ENCODE data around the gene DDRGK1. TPM values are rescaled to one million over a fixed set of nuclear protein-coding genes. Genes with fewer than 3 reads are reported as not detected.
"Not testable (repeated sequence)": the region's sequence is repeated elsewhere in the genome, so short reads cannot be mapped to it uniquely, and the experiment has no call there.

Gene DDRGK1
- total RNA-seq, 2 donors from 2014 or later, result 60.9 to 90.9 TPM

DNA sequence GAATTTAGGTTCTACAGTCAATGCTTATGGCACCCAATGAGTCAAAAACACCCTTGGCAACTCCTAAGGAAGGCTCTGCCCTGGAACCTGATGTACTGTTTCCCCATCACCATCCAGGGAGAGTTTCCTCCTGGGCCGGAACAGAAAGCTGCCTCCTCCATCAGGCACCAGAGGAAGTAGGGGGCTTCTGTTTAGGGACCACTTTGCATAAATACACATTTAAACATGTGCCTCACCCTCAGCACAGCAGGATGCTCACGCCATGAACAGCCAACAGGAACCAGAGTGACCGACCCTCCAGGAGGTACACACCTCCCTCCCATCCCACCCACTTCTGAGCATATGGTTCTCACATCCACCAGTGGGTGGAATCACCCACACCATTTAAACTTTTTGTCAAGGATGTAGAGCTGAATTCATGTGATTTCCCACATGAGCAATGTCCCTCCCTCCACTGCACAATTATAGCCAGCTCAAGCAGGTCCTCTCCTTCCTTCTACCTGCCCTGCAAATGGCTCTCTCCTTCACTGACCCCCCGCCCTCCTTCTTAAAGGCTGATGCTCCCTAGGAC, 14.8 kb downstream of the DDRGK1 start:
- TF ChIP-seq, protein P1, sequence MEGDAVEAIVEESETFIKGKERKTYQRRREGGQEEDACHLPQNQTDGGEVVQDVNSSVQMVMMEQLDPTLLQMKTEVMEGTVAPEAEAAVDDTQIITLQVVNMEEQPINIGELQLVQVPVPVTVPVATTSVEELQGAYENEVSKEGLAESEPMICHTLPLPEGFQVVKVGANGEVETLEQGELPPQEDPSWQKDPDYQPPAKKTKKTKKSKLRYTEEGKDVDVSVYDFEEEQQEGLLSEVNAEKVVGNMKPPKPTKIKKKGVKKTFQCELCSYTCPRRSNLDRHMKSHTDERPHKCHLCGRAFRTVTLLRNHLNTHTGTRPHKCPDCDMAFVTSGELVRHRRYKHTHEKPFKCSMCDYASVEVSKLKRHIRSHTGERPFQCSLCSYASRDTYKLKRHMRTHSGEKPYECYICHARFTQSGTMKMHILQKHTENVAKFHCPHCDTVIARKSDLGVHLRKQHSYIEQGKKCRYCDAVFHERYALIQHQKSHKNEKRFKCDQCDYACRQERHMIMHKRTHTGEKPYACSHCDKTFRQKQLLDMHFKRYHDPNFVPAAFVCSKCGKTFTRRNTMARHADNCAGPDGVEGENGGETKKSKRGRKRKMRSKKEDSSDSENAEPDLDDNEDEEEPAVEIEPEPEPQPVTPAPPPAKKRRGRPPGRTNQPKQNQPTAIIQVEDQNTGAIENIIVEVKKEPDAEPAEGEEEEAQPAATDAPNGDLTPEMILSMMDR (IDR thresholded peaks at IDR 0.05), result no peak
- H3K27ac ChIP-seq, result no peak overlapping the region
- no peaks in the 10 kb centered on the region for H3K9me3 ChIP-seq
- H3K4me3 ChIP-seq, result no peak overlapping the region
- H3K36me3 ChIP-seq, result peaks cover 53% of the 10 kb centered on the region
- ATAC-seq (ENCODE audit: insufficient number of reproducible peaks, low FRiP score, low read depth) (no peak), DNase-seq (ENCODE audit: low spot score) (no peak)
- no peaks in the 10 kb centered on the region for H3K27me3 ChIP-seq (replicated peaks; ENCODE audit: insufficient read depth)
- no peaks in the 10 kb centered on the region for H3K4me1 ChIP-seq (ENCODE audit: control insufficient read depth in 1 of 2, low read depth in 2 of 2)

DNA sequence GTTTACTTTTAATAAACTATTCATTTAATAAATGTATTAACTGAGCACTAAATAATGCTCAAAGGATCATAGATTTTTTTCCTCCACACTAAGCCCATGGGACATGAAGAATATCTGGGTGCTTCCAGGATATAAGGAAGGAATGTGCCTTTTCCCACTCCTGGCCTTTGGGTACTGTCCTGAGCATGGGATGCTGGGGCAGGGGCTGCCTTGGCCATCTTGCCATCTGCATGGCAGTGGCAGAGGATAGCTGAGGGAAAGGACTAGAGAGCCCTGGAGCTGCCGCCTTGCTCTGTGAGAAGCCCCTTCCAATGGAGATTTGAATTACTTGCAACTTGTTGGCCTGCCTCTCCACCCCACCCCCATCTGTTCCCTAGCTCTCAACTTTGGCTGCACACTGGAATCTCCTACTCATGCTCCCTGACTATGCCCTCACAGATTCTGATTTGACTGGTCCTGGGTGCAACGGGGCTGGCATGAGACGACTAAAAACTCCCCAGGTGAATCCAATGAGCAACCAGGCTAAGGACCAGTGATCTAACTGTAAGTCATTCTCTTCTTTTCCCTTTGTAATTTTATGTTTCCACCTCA, 15.6 kb downstream of the DDRGK1 start:
- ATAC-seq (ENCODE audit: insufficient number of reproducible peaks, low FRiP score, low read depth), result no peak

DNA sequence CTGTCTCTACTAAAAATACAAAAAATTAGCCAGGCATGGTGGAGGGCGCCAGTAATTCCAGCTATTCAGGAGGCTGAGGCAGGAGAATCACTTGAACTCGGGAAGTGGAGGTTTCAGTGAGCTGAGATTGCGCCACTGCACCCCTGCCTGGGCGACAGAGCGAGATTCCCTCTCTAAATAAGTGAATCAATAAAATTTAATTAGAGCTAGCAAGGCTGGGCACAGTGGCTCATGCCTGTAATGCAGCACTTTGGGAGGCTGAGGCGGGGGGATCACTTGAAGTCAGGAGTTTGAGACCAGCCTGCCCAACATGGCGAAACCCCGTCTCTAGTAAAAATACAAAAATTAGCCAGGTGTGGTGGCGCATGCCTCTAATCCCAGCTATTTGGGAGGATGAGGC, 16.6 kb downstream of the DDRGK1 start:
- peaks cover 36% of the 10 kb centered on the region for H3K36me3 ChIP-seq
- DNase-seq (ENCODE audit: low spot score); H3K9me3 ChIP-seq; H3K27ac ChIP-seq; H3K4me3 ChIP-seq; H3K27me3 ChIP-seq (replicated peaks; ENCODE audit: insufficient read depth); ATAC-seq (ENCODE audit: insufficient number of reproducible peaks, low FRiP score, low read depth); H3K4me1 ChIP-seq (ENCODE audit: control insufficient read depth in 1 of 2, low read depth in 2 of 2): not testable (repeated sequence)

More for the DNA sequence above, 15.6 kb downstream of the DDRGK1 start:
- no peaks in the 10 kb centered on the region for H3K27me3 ChIP-seq (replicated peaks; ENCODE audit: insufficient read depth)
- no peak overlapping the region for H3K4me3 ChIP-seq
- H3K9me3 ChIP-seq, result no peaks in the 10 kb centered on the region
- H3K27ac ChIP-seq, result no peak overlapping the region
- no peak for DNase-seq (ENCODE audit: low spot score)
- TF ChIP-seq, protein P1 (IDR thresholded peaks at IDR 0.05), result no peak
- no peaks in the 10 kb centered on the region for H3K4me1 ChIP-seq (ENCODE audit: control insufficient read depth in 1 of 2, low read depth in 2 of 2)
- peaks cover 46% of the 10 kb centered on the region for H3K36me3 ChIP-seq

DNA sequence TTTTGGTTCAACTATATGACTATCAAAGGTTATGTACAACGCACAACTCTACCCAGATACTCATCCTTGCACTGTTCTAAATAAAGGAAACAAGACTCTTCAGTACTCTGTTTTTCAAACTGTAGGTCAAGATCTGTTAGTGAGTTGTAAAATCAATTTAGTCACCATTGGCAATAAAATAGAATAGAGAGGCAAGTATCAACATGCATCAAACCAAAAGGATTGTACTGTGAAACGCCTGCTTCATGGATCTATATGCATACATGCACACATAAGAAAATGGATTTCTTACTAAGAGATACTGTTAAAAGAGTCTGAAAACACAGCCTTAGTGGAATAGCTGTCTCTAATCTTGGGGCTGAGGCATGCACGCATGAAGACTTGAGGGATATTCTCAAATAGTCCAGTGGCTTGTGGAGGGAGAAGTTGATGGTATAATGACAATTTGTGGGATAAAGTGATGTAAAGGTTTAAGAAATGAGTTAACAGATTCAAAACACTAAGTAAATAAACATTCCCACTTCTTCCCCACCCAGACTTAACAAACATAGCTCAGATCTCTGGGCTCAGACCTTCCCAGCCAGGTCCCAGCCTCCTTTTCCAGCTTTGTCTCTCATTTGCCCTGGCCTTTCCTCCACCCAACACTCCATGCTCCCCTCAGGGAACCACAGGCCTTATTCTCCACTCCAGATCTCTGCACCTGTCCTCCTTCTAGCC, 20.4 kb downstream of the DDRGK1 start:
- ATAC-seq (ENCODE audit: insufficient number of reproducible peaks, low FRiP score, low read depth) (no peak), DNase-seq (ENCODE audit: low spot score) (no peak)
- TF ChIP-seq, protein P1 (IDR thresholded peaks at IDR 0.05), result no peak
- Histone ChIP-seq H3K27me3 (replicated peaks; ENCODE audit: insufficient read depth) (no peaks in the 10 kb centered on the region), H3K27ac (no peak overlapping the region), H3K4me1 (ENCODE audit: control insufficient read depth in 1 of 2, low read depth in 2 of 2) (no peaks in the 10 kb centered on the region), H3K36me3 (peaks cover 3% of the 10 kb centered on the region), H3K4me3 (no peak overlapping the region), H3K9me3 (no peaks in the 10 kb centered on the region)

DNA sequence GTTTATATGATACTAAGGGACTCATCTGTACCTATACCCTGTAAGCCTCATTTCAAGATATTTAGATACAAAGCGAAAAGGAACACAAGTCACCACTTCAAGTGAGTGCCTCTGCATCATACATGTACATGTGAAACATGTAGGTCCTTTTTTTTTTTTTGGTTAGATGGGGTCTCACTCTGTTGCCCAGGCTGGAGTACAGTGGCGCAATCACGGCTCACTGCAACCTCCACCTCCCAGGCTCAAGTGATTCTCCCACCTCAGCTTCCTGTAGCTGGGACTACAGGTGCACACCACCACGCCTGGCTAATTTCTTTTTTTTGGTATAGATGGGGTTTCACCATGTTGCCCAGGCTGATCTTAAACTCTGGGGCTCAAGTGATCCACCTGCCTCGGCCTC, 22.1 kb downstream of the DDRGK1 start:
- ATAC-seq (ENCODE audit: insufficient number of reproducible peaks, low FRiP score, low read depth); H3K4me1 ChIP-seq (ENCODE audit: control insufficient read depth in 1 of 2, low read depth in 2 of 2); H3K36me3 ChIP-seq; H3K4me3 ChIP-seq; H3K9me3 ChIP-seq; DNase-seq (ENCODE audit: low spot score); H3K27me3 ChIP-seq (replicated peaks; ENCODE audit: insufficient read depth); H3K27ac ChIP-seq: not testable (repeated sequence)

DNA sequence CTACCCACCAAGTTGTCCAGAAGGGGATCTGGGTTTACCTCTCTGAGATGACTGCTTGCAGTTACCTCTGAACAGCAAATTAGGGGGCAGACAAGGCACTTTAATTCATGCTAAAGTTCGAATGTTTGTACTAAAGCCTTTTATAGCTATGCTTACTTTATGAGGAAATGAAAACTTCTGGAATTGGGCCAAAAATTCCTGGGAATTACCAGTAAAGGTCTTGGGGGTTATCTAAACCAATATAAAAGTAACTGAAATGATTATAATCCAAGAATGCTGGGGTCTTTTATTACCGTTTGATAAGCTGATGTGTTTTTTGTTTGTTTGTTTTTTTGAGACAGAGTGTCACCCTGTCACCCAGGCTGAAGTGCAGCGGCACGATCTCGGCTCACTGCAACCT, 23.2 kb downstream of the DDRGK1 start:
- ATAC-seq (ENCODE audit: insufficient number of reproducible peaks, low FRiP score, low read depth), result no peak
- Histone ChIP-seq H3K9me3 (no peaks in the 10 kb centered on the region), H3K36me3 (peaks cover 3% of the 10 kb centered on the region), H3K4me1 (ENCODE audit: control insufficient read depth in 1 of 2, low read depth in 2 of 2) (no peaks in the 10 kb centered on the region), H3K27ac (no peak overlapping the region), H3K4me3 (no peak overlapping the region), H3K27me3 (replicated peaks; ENCODE audit: insufficient read depth) (no peaks in the 10 kb centered on the region)
- DNase-seq (ENCODE audit: low spot score), result no peak
- TF ChIP-seq, protein P1 (IDR thresholded peaks at IDR 0.05), result no peak
